Central memory CD4-positive, alpha-beta T cell (primary cell): Measurements from ENCODE around the gene TK2.

Experiments
- DNase-seq: peaks from one replicate; pipeline ENCODE4 v3.0.0; 2022

TK2 gene

DNA sequence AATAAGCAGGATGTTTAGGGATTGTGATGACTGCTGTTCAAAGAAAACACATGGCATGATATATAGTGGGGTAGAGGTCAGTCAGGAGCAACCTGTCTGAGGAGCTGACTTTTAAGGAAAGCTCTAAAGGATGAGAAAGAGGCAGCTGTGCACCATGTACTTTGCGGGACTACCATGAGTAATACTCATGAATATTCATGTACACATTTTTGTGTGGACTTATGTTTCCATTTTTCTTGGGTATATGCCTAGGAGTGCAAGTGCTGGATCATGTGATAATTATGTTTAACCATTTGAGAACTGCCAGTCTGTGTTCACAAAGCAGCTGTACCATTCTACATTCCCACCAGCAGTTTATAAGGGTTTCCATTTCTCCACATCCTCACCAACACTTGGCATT lies 87.0 kb downstream of the TK2 start:
- no peak for DNase-seq

DNA sequence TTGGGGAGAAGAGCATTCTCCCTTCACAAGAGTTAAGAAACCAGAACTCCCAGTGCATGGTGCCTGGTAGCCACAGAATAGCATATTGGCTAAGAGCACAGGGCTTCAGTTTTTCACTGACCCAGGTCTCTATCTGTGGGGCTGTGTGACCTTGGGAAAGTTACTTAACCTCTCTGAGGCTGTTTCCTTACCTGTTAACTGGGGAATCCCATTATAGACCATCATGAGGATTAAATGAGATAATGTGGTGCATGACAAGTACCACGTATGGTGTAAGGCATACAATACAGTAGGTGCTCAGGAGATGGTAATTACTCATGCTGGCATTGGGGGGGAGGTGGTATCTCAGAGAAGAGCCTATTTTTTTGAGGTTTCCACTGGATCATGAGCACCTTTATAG lies 89.2 kb downstream of the TK2 start:
- no peak for DNase-seq

DNA sequence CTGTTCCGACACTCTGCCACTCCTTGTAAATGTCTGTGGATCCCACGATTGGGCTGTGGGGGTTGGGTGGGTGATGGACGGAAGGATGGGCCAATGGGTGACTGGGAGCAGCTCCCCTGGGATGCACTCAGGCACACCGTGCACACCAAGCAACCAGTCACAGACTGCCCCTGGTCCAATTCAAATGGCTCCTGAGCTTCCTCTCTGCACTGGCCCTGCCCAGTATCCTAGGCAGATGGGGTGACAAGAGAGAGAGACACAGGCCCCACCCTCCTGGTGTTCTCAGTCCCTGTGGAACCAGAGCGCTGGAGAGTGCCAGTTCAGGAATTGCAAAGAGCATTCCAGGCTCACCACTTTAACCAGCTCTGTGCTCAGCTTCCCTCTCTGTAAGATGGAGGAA lies 90.0 kb downstream of the TK2 start:
- no peak for DNase-seq

- DNase-seq, result no peak
Measured at GRCh38 chr16:66458853-66459252, 91.1 kb downstream of the TK2 start.

GRCh38 chr16:66458292-66458691 lies 91.6 kb downstream of the TK2 start:
- DNase-seq, result no peak
